Liver (tissue), 3 donors: ENCODE measurements around the gene IL10RB.

Experiments
- JUND ChIP-seq, 2 donors: IDR thresholded peaks; 2 replicates each; pipeline ENCODE4 v1.6.1; 2016; ENCODE audit warnings: antibody characterized with exemption in 2 of 2
- RAD21 ChIP-seq, 2 donors: IDR thresholded peaks; 2 replicates each; pipeline ENCODE4 v1.6.1; 2016; ENCODE audit warnings: antibody characterized with exemption in 2 of 2, mild to moderate bottlenecking in 2 of 2
- TF ChIP-seq, protein P1 (sequence below): fragments of 150-350 bp; IDR thresholded peaks from 2 replicates; pipeline ENCODE4 v1.5.1; 2017; ENCODE audit warnings: improper control_type of control experiment, low read depth, low read length; ENCODE audit not compliant: missing input control
- donor health status: healthy.
- donor health status: healthy.

GRCh38 chr21:33229099-33229783 lies 36.9 kb upstream of the IL10RB start:
- no peak for TF ChIP-seq JUND (IDR thresholded peaks at IDR 0.05)
- TF ChIP-seq, protein P1, sequence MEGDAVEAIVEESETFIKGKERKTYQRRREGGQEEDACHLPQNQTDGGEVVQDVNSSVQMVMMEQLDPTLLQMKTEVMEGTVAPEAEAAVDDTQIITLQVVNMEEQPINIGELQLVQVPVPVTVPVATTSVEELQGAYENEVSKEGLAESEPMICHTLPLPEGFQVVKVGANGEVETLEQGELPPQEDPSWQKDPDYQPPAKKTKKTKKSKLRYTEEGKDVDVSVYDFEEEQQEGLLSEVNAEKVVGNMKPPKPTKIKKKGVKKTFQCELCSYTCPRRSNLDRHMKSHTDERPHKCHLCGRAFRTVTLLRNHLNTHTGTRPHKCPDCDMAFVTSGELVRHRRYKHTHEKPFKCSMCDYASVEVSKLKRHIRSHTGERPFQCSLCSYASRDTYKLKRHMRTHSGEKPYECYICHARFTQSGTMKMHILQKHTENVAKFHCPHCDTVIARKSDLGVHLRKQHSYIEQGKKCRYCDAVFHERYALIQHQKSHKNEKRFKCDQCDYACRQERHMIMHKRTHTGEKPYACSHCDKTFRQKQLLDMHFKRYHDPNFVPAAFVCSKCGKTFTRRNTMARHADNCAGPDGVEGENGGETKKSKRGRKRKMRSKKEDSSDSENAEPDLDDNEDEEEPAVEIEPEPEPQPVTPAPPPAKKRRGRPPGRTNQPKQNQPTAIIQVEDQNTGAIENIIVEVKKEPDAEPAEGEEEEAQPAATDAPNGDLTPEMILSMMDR: no peak
- no peak for TF ChIP-seq RAD21 (IDR thresholded peaks at IDR 0.05)
